HepG2 (cell line): ENCODE data around the gene SLC26A2. TPM values are rescaled to one million over a fixed set of nuclear protein-coding genes. Genes with fewer than 3 reads are reported as not detected.
"Not testable (repeated sequence)": the region's sequence is repeated elsewhere in the genome, so short reads cannot be mapped to it uniquely, and the experiment has no call there.

Experiments used
- ATAC-seq: fragments of 200-7000 bp; cut with Tn5 transposase; 3 replicates; pipeline ENCODE4 v1.9.1; 2020; ENCODE audit warnings: mild to moderate bottlenecking, moderate library complexity
- BruUV-seq: library from RNA; stranded (reverse); fragments of 400-500 nt; replicated peaks from 2 replicates; lab custom pipeline; 2021; lab: Mats Ljungman, UMichigan
- CTCF ChIA-PET: fragments of 300-600 bp; formaldehyde crosslinking; extraction: SDS; loops from one replicate; lab custom pipeline; 2021; ENCODE audit warnings: low total read pairs, inconsistent platforms, low intra/inter-chr PET ratio; lab: Yijun Ruan, JAX
- POLR2A ChIA-PET: fragments of 350-600 bp; sonication (Branson Sonifier 250); formaldehyde crosslinking; loops from one replicate; lab custom pipeline; 2020; ENCODE audit warnings: antibody characterized with exemption, inconsistent platforms; lab: Yijun Ruan, JAX
- DNase-seq: peaks from one replicate; pipeline ENCODE4 v3.0.0-alpha.2; 2015; ENCODE audit warnings: low spot score
- FAIRE-seq: peaks from 3 replicates; lab custom pipeline; 2011; peaks lifted over from hg19 to GRCh38; lab: Jason Lieb, UNC
- H2AFZ ChIP-seq: one replicate; pipeline ENCODE4 v1.6.1; 2011; ENCODE audit warnings: low read length, inconsistent platforms
- H3K27ac ChIP-seq: fragments of 300-600 bp; 3 replicates; pipeline ENCODE4 v1.8.0; 2011; ENCODE audit warnings: mixed run types, mild to moderate bottlenecking, mixed read lengths, low read length, inconsistent platforms; ENCODE audit not compliant: insufficient read depth; ENCODE audit errors: extremely low read length
- H3K27me3 ChIP-seq, 2 experiments: fragments of 200-600 bp in 1 of 2; 2 replicates in 1 of 2; 3 replicates in 1 of 2; pipeline versions ENCODE4 v1.6.0 to v1.8.0; 2011; ENCODE audit warnings: low read length in 2 of 2, mild to moderate bottlenecking in 2 of 2, moderate library complexity in 2 of 2, inconsistent platforms in 1 of 2; ENCODE audit not compliant: insufficient read depth in 2 of 2, control insufficient read depth in 1 of 2
- H3K36me3 ChIP-seq, 2 experiments: fragments of 200-600 bp in 1 of 2; replicated peaks in 1 of 2; 2 replicates in 1 of 2; 3 replicates in 1 of 2; pipeline versions ENCODE4 v1.5.1 to v1.8.0; 2011; ENCODE audit warnings: low read length in 2 of 2, inconsistent platforms in 1 of 2; ENCODE audit not compliant: insufficient read depth in 2 of 2, control insufficient read depth in 1 of 2
- H3K4me1 ChIP-seq: 2 replicates; pipeline ENCODE4 v1.5.1; 2012; ENCODE audit warnings: low read length, inconsistent platforms; ENCODE audit not compliant: insufficient read depth
- H3K4me2 ChIP-seq: 2 replicates; pipeline ENCODE4 v1.6.0; 2011; ENCODE audit warnings: low read depth, low read length, inconsistent platforms
- H3K4me3 ChIP-seq, 3 experiments: fragments of 200-600 bp in 1 of 3; sonication (generic), shearing (Covaris generic) in 1 of 3; replicated peaks in 1 of 3; 2 replicates each; pipeline ENCODE4 v1.5.1; 2011 to 2016; ENCODE audit warnings: low read length in 3 of 3, inconsistent platforms in 2 of 3, low read depth in 2 of 3, mild to moderate bottlenecking in 2 of 3, control low read depth in 1 of 3, mixed read lengths in 1 of 3; ENCODE audit not compliant: insufficient read depth in 1 of 3
- H3K79me2 ChIP-seq: one replicate; pipeline ENCODE4 v1.6.1; 2011; ENCODE audit warnings: low read length, inconsistent platforms; ENCODE audit not compliant: insufficient read depth
- H3K9ac ChIP-seq: 2 replicates; pipeline ENCODE4 v1.6.0; 2011; ENCODE audit warnings: mild to moderate bottlenecking, low read depth, low read length, inconsistent platforms; ENCODE audit not compliant: insufficient read depth
- H3K9me3 ChIP-seq: 2 replicates; pipeline ENCODE4 v1.5.1; 2012; ENCODE audit warnings: mild to moderate bottlenecking, low read length
- H4K20me1 ChIP-seq: 2 replicates; pipeline ENCODE4 v1.6.0; 2011; ENCODE audit warnings: inconsistent platforms, mild to moderate bottlenecking, low read length, moderate library complexity; ENCODE audit not compliant: insufficient read depth
- CSRNP1 ChIP-seq: sonication (generic); formaldehyde crosslinking; IDR thresholded peaks from 2 replicates; pipeline ENCODE4 v1.8.1; 2023; ENCODE audit warnings: mild to moderate bottlenecking, missing genetic modification reagents
- ETV6 ChIP-seq: sonication (generic); formaldehyde crosslinking; conservative IDR thresholded peaks from 2 replicates; pipeline ENCODE4 v1.4.0; 2020; ENCODE audit warnings: missing genetic modification reagents
- FOXO1 ChIP-seq: sonication (generic); formaldehyde crosslinking; IDR thresholded peaks from 2 replicates; pipeline ENCODE4 v1.4.0; 2020; ENCODE audit warnings: missing genetic modification reagents
- JUNB ChIP-seq: sonication (generic); formaldehyde crosslinking; IDR thresholded peaks from 2 replicates; pipeline ENCODE4 v1.8.0; 2022; ENCODE audit warnings: missing genetic modification reagents, mild to moderate bottlenecking, borderline replicate concordance
- NR2C2 ChIP-seq: sonication (generic); formaldehyde crosslinking; IDR thresholded peaks from 2 replicates; pipeline ENCODE4 v1.4.0; 2020; ENCODE audit warnings: missing genetic modification reagents, mild to moderate bottlenecking, moderate library complexity, borderline replicate concordance
- PATZ1 ChIP-seq: sonication (generic); formaldehyde crosslinking; IDR thresholded peaks from 2 replicates; pipeline ENCODE4 v1.4.0; 2020; ENCODE audit warnings: missing genetic modification reagents
- STAG1 ChIP-seq: sonication (generic); formaldehyde crosslinking; IDR thresholded peaks from 2 replicates; pipeline ENCODE4 v1.4.0; 2020; ENCODE audit warnings: missing genetic modification reagents
- XRCC5 ChIP-seq: fragments of 200-400 bp; formaldehyde crosslinking; optimal IDR thresholded peaks from 2 replicates; pipeline ENCODE3; 2017; ENCODE audit warnings: mild to moderate bottlenecking, low read length
- ZBTB39 ChIP-seq: sonication (generic); formaldehyde crosslinking; IDR thresholded peaks from 2 replicates; pipeline ENCODE4 v1.5.0; 2020; ENCODE audit warnings: missing genetic modification reagents
- ZBTB7A ChIP-seq: sonication (generic); formaldehyde crosslinking; IDR thresholded peaks from 2 replicates; pipeline ENCODE4 v1.8.0; 2022; ENCODE audit warnings: mild to moderate bottlenecking, missing genetic modification reagents
- ZNF143 ChIP-seq: sonication (generic); formaldehyde crosslinking; IDR thresholded peaks from 2 replicates; pipeline ENCODE4 v1.4.0; 2020; ENCODE audit warnings: missing genetic modification reagents
- ZNF512 ChIP-seq: sonication (generic); formaldehyde crosslinking; IDR thresholded peaks from 2 replicates; pipeline ENCODE4 v1.4.0; 2020; ENCODE audit warnings: mild to moderate bottlenecking, missing genetic modification reagents
- ZNF577 ChIP-seq: sonication (generic); formaldehyde crosslinking; IDR thresholded peaks from 2 replicates; pipeline ENCODE4 v1.4.0; 2020; ENCODE audit warnings: mild to moderate bottlenecking, low read depth, missing genetic modification reagents, borderline replicate concordance
- ZNF740 ChIP-seq: sonication (generic); formaldehyde crosslinking; IDR thresholded peaks from 2 replicates; pipeline ENCODE4 v1.4.0; 2020; ENCODE audit warnings: missing genetic modification reagents
- WGBS: methylation state at CpG from one replicate; pipeline ENCODE4 v1.1.6; 2017; ENCODE audit warnings: low lambda C conversion rate; 5-methylcytosine and 5-hydroxymethylcytosine counted together
- in situ Hi-C: cut with HindIII; loops from 2 replicates; pipeline ENCODE4 v1.10.0; 2017; ENCODE audit warnings: low pct_unique_long_range_greater_than_20kb; ENCODE audit not compliant: extremely low pct_ligation_motif_present
- intact Hi-C: fragments of 100-400 bp; cut with micrococcal nuclease; formaldehyde crosslinking; loops from one replicate; pipeline ENCODE4 v1.10.0; 2022; ENCODE audit not compliant: unreplicated experiment
- polyA plus RNA-seq, 8 experiments: library from polyadenylated mRNA; depleted of rRNA in 3 of 8; stranded (reverse) in 7 of 8; unstranded in 1 of 8; fragments of >200 nt; fragmentation: Illumina TruSeq in 4 of 8; extraction: Trizol in 4 of 8; gene quantifications; 2 replicates each; pipeline versions ENCODE4 v1.2.1 to v1.2.3, GENCODE V29; 2011 to 2016; ENCODE audit warnings: low read depth in 4 of 8, missing spikeins in 1 of 8, mixed read lengths in 1 of 8; ENCODE audit not compliant: insufficient read depth in 1 of 8
- total RNA-seq, 5 experiments: library from RNA; depleted of rRNA; stranded (reverse); fragments of >200 nt; fragmentation: Illumina TruSeq; extraction: Trizol; gene quantifications; 2 replicates each; pipeline ENCODE4 v1.2.3, GENCODE V29; 2016; ENCODE audit warnings: low read depth in 1 of 5

SLC26A2 gene
- total and polyA plus RNA-seq, 2 of the 13 experiments (the other 11 are each of a cell fraction or from before 2014, with no cell fraction given): 2.2 to 7.9 TPM

GRCh38 chr5:149942199-149942598 lies 18.4 kb upstream of the SLC26A2 start (continued):
- TF ChIP-seq ZBTB7A (no peak), ZNF577 (CRISPR knock-in tag) (no peak), ETV6 (CRISPR knock-in tag) (no peak), PATZ1 (no peak), XRCC5 (no peak), NR2C2 (CRISPR knock-in tag) (no peak), ZNF740 (no peak), FOXO1 (CRISPR knock-in tag) (no peak), STAG1 (CRISPR knock-in tag) (no peak), JUNB (CRISPR knock-in tag) (no peak), ZBTB39 (CRISPR knock-in tag) (no peak), CSRNP1 (CRISPR knock-in tag) (no peak), ZNF143 (CRISPR knock-in tag) (no peak), ZNF512 (CRISPR knock-in tag) (no peak)

- peak overlapping the region; percentile 27 for H3K4me2 ChIP-seq
- intact Hi-C loops: not testable (repeated sequence)
Observed at GRCh38 chr5:149942741-149943169, 17.8 kb upstream of the SLC26A2 start.

More at GRCh38 chr5:149942741-149943169, 17.8 kb upstream of the SLC26A2 start:
- FAIRE-seq, H3K27me3 ChIP-seq, H3K36me3 ChIP-seq, H4K20me1 ChIP-seq, ATAC-seq, BruUV-seq, CTCF ChIA-PET, H3K79me2 ChIP-seq, DNase-seq, H3K4me3 ChIP-seq, in situ Hi-C loops, H2AFZ ChIP-seq, H3K9ac ChIP-seq, H3K27ac ChIP-seq, POLR2A ChIA-PET, H3K9me3 ChIP-seq: not testable (repeated sequence)
- 0% methylated on average over 4 of the region's 4 CpGs for WGBS
- peaks cover 58% of the 10 kb centered on the region for H3K4me1 ChIP-seq
